IMR-90 (cell line): ENCODE data around the gene ESR1. TPM values are rescaled to one million over a fixed set of nuclear protein-coding genes. Genes with fewer than 3 reads are reported as not detected.

Experiments used
- ATAC-seq: fragments of 200-7000 bp; cut with Tn5 transposase; 2 replicates; pipeline ENCODE4 v1.9.1; 2020; ENCODE audit warnings: low read depth, mild to moderate bottlenecking, moderate library complexity
- BruUV-seq: library from RNA; stranded (reverse); fragments of 400-500 nt; replicated peaks from 2 replicates; lab custom pipeline; 2021; lab: Mats Ljungman, UMichigan
- CTCF ChIA-PET: fragments of 300-600 bp; formaldehyde crosslinking; extraction: SDS; loops from one replicate; lab custom pipeline; 2021; ENCODE audit warnings: antibody characterized with exemption; lab: Yijun Ruan, JAX
- POLR2A ChIA-PET: fragments of 300-600 bp; sonication (Branson Sonifier 250); formaldehyde crosslinking; loops from one replicate; lab custom pipeline; 2022; ENCODE audit warnings: antibody characterized with exemption; ENCODE audit not compliant: unreplicated experiment; lab: Charles Lee
- DNase-seq: peaks from one replicate; pipeline ENCODE4 v3.0.0; 2013
- H2AFZ ChIP-seq: replicated peaks from 2 replicates; pipeline ENCODE3; 2013; ENCODE audit warnings: low read length, mild to moderate bottlenecking; ENCODE audit not compliant: poor library complexity
- H2AK5ac ChIP-seq: 2 replicates; pipeline ENCODE4 v1.6.1; 2013; ENCODE audit warnings: low read depth, low read length, inconsistent platforms
- H2AK9ac ChIP-seq: replicated peaks from 2 replicates; pipeline ENCODE3; 2013; ENCODE audit warnings: mild to moderate bottlenecking, low read depth, low read length, moderate library complexity; ENCODE audit not compliant: poor library complexity
- H2BK120ac ChIP-seq: 2 replicates; pipeline ENCODE4 v1.6.1; 2013; ENCODE audit warnings: low read depth, low read length, inconsistent platforms
- H2BK15ac ChIP-seq: 3 replicates; pipeline ENCODE4 v1.6.1; 2013; ENCODE audit warnings: low read depth, low read length, inconsistent platforms
- H2BK20ac ChIP-seq: 2 replicates; pipeline ENCODE4 v1.6.1; 2013; ENCODE audit warnings: low read depth, mild to moderate bottlenecking, inconsistent platforms, low read length, moderate library complexity
- H2BK5ac ChIP-seq: 2 replicates; pipeline ENCODE4 v1.6.1; 2013; ENCODE audit warnings: mild to moderate bottlenecking, low read depth, low read length, inconsistent platforms; ENCODE audit not compliant: poor library complexity, severe bottlenecking
- H3K14ac ChIP-seq: replicated peaks from 2 replicates; pipeline ENCODE4 v1.6.1; 2013; ENCODE audit warnings: low read depth, low read length, inconsistent platforms
- H3K18ac ChIP-seq: 2 replicates; pipeline ENCODE4 v1.6.1; 2013; ENCODE audit warnings: low read depth, low read length, control low read depth
- H3K23ac ChIP-seq: 2 replicates; pipeline ENCODE4 v1.6.1; 2013; ENCODE audit warnings: low read depth, low read length, inconsistent platforms
- H3K27ac ChIP-seq: 2 replicates; pipeline ENCODE4 v1.5.1; 2013; ENCODE audit warnings: mild to moderate bottlenecking, control low read depth, low read length; ENCODE audit not compliant: insufficient read depth
- H3K27me3 ChIP-seq: 2 replicates; pipeline ENCODE4 v1.6.1; 2013; ENCODE audit warnings: low read length; ENCODE audit not compliant: control insufficient read depth, insufficient read depth
- H3K36me3 ChIP-seq: 2 replicates; pipeline ENCODE4 v1.6.1; 2013; ENCODE audit warnings: low read length, mixed read lengths; ENCODE audit not compliant: control insufficient read depth, insufficient read depth
- H3K4ac ChIP-seq: 2 replicates; pipeline ENCODE4 v1.6.1; 2013; ENCODE audit warnings: low read depth, low read length, inconsistent platforms
- H3K4me1 ChIP-seq: 2 replicates; pipeline ENCODE4 v1.6.1; 2013; ENCODE audit warnings: low read length, mixed read lengths; ENCODE audit not compliant: control insufficient read depth, insufficient read depth
- H3K4me2 ChIP-seq: 2 replicates; pipeline ENCODE4 v1.6.1; 2013; ENCODE audit warnings: low read depth, mild to moderate bottlenecking, control low read depth, low read length, moderate library complexity
- H3K4me3 ChIP-seq: 2 replicates; pipeline ENCODE4 v1.5.1; 2013; ENCODE audit warnings: low read depth, mild to moderate bottlenecking, control low read depth, low read length, moderate library complexity; ENCODE audit not compliant: insufficient read depth
- H3K56ac ChIP-seq: 2 replicates; pipeline ENCODE4 v1.6.1; 2013; ENCODE audit warnings: low read length, inconsistent platforms; ENCODE audit not compliant: insufficient read depth; ENCODE audit errors: extremely low read depth
- H3K79me1 ChIP-seq, 2 experiments: 2 replicates each; pipeline ENCODE4 v1.6.1; 2013; ENCODE audit warnings: low read length in 2 of 2, inconsistent platforms in 1 of 2, low read depth in 1 of 2
- H3K9ac ChIP-seq: 2 replicates; pipeline ENCODE4 v1.6.1; 2013; ENCODE audit warnings: low read depth, low read length, control low read depth
- H3K9me1 ChIP-seq: 2 replicates; pipeline ENCODE4 v1.6.1; 2013; ENCODE audit warnings: low read length, inconsistent platforms; ENCODE audit not compliant: insufficient read depth
- H3K9me3 ChIP-seq: 2 replicates; pipeline ENCODE4 v1.6.1; 2013; ENCODE audit warnings: low read length; ENCODE audit not compliant: control insufficient read depth, insufficient read depth
- H4K20me1 ChIP-seq: 2 replicates; pipeline ENCODE4 v1.6.1; 2013; ENCODE audit warnings: low read length, inconsistent platforms; ENCODE audit not compliant: insufficient read depth
- H4K5ac ChIP-seq: 2 replicates; pipeline ENCODE4 v1.6.1; 2013; ENCODE audit warnings: mild to moderate bottlenecking, low read depth, low read length, control low read depth
- H4K8ac ChIP-seq, 2 experiments: 2 replicates each; pipeline ENCODE4 v1.6.1; 2013; ENCODE audit warnings: low read depth in 2 of 2, low read length in 2 of 2, control low read depth in 1 of 2, inconsistent platforms in 1 of 2
- H4K91ac ChIP-seq: 2 replicates; pipeline ENCODE4 v1.6.1; 2013; ENCODE audit warnings: low read depth, low read length, inconsistent platforms; ENCODE audit not compliant: insufficient read depth
- CHD1 ChIP-seq: IDR thresholded peaks from 2 replicates; pipeline ENCODE4 v1.6.1; 2012; ENCODE audit warnings: low read depth, low read length, improper control_type of control experiment
- CTCF ChIP-seq: conservative IDR thresholded peaks from 2 replicates; pipeline ENCODE4 v1.5.1; 2012; ENCODE audit warnings: mild to moderate bottlenecking, low read depth, low read length, improper control_type of control experiment
- ELK1 ChIP-seq: fragments of 150-350 bp; IDR thresholded peaks from 2 replicates; pipeline ENCODE4 v1.6.1; 2016; ENCODE audit warnings: low read depth, mild to moderate bottlenecking, low read length, moderate library complexity, borderline replicate concordance
- MAFK ChIP-seq: IDR thresholded peaks from 2 replicates; pipeline ENCODE4 v1.6.1; 2012; ENCODE audit warnings: low read depth, low read length, improper control_type of control experiment
- MXI1 ChIP-seq: IDR thresholded peaks from 2 replicates; pipeline ENCODE4 v1.6.1; 2012; ENCODE audit warnings: low read depth, mild to moderate bottlenecking, low read length, moderate library complexity, borderline replicate concordance
- NFE2L2 ChIP-seq: fragments of 150-350 bp; IDR thresholded peaks from 2 replicates; pipeline ENCODE4 v1.6.1; 2016; ENCODE audit warnings: low read depth, mild to moderate bottlenecking, low read length
- POLR2A ChIP-seq: IDR thresholded peaks from 2 replicates; pipeline ENCODE4 v1.6.1; 2012; ENCODE audit warnings: mild to moderate bottlenecking, low read depth, low read length
- RAD21 ChIP-seq: IDR thresholded peaks from 2 replicates; pipeline ENCODE4 v1.6.1; 2012; ENCODE audit warnings: low read length, improper control_type of control experiment
- RCOR1 ChIP-seq: IDR thresholded peaks from 2 replicates; pipeline ENCODE4 v1.6.1; 2012; ENCODE audit warnings: mild to moderate bottlenecking, low read length, improper control_type of control experiment; ENCODE audit not compliant: insufficient replicate concordance
- RFX5 ChIP-seq: IDR thresholded peaks from 2 replicates; pipeline ENCODE4 v1.8.0; 2012; ENCODE audit warnings: low read depth, mild to moderate bottlenecking, low read length, moderate library complexity
- SMC3 ChIP-seq: fragments of 150-350 bp; IDR thresholded peaks from 2 replicates; pipeline ENCODE4 v1.6.1; 2016; ENCODE audit warnings: low read depth, mild to moderate bottlenecking, antibody characterized with exemption, low read length, moderate library complexity
- WGBS, 2 experiments: methylation state at CpG; one replicate each; pipeline versions ENCODE4 v1.1.5 to v1.1.7; 2013; ENCODE audit warnings: missing lambda C conversion rate in 2 of 2; ENCODE audit not compliant: insufficient read length in 1 of 2; ENCODE audit errors: extremely low coverage in 2 of 2; 5-methylcytosine and 5-hydroxymethylcytosine counted together
- dilution Hi-C: fragments of 300-500 bp; cut with HindIII; formaldehyde crosslinking; loops from one replicate; pipeline ENCODE4 v1.14.3; 2018; ENCODE audit warnings: low sequenced_read_pairs; ENCODE audit not compliant: unreplicated experiment
- in situ Hi-C: fragments of 300-500 bp; cut with MboI; formaldehyde crosslinking; loops from 3 replicates; pipeline ENCODE4 v1.14.3; 2019; ENCODE audit warnings: low sequenced_read_pairs, inconsistent platforms, mixed read lengths
- intact Hi-C: fragments of 100-400 bp; cut with micrococcal nuclease; formaldehyde crosslinking; loops from 2 replicates; pipeline ENCODE4 v1.10.0; 2022
- polyA plus RNA-seq, 3 experiments: library from polyadenylated mRNA; depleted of rRNA; stranded (reverse); fragments of >200 nt; gene quantifications; 2 replicates each; pipeline ENCODE4 v1.2.3, GENCODE V29; 2012; ENCODE audit warnings: low replicate concordance in 1 of 3
- total RNA-seq: library from RNA; depleted of rRNA; stranded (reverse); fragments of >200 nt; gene quantifications from 2 replicates; pipeline ENCODE4 v1.2.3, GENCODE V29; 2012
- TF ChIP-seq, protein P1 (sequence below): fragments of 150-350 bp; IDR thresholded peaks from 2 replicates; pipeline ENCODE4 v1.6.1; 2017; ENCODE audit warnings: mild to moderate bottlenecking, antibody characterized with exemption, low read length, low read depth

Gene ESR1
- total and polyA plus RNA-seq, 2 of the 4 experiments (the other 2 are of a cell fraction), result not detected

DNA sequence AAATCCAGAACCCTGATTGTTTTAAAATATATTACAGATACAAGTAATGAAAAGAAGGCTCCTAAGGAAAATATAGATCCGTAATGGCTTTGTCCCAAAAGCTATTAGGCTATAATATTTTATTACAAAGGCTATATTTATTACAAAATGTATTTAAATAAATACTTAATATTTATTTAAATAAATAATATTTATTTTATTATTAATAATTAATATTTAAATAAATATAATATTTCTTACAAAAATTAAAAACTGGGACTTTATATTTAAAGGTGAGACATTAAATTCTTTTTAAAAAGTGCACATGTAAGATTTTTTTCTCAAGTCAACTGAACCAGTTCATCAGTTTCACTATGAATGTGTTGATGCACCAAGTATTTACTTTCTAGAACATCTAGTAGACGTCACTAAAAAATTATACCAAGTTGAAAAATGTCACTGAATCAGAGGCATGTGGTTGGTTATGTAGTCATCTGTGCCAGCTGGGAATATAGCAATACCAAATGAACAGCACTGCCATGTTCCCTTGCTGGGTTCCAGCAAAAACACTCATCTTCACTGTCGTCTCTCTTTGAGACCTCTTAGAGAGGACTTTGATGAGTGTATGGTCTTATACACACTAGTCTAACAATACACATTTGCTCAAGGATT, 278.9 kb downstream of the ESR1 start:
- Histone ChIP-seq H2BK15ac (no peak overlapping the region), H3K56ac (no peak overlapping the region), H3K23ac (no peak overlapping the region; the same call in 1 of the 2 replicates), H2BK5ac (no peak overlapping the region), H3K18ac (no peak overlapping the region), H3K4me3 (no peak overlapping the region), H3K9ac (no peak overlapping the region), H3K4me2 (no peak overlapping the region), H3K9me3 (no peaks in the 10 kb centered on the region), H3K14ac (no peak overlapping the region; the same call in 1 of the 2 replicates), H3K9me1 (peaks cover 10% of the 10 kb centered on the region; the same call in 1 of the 2 replicates), H4K20me1 (no peaks in the 10 kb centered on the region), H3K4me1 (peaks cover 4% of the 10 kb centered on the region; the same call in 1 of the 2 replicates), H2BK120ac (no peak overlapping the region), H3K27me3 (no peaks in the 10 kb centered on the region), H2BK20ac (no peak overlapping the region), H3K79me1 (no peaks in the 10 kb centered on the region), H3K4ac (no peak overlapping the region), H4K91ac (no peak overlapping the region), H2AFZ (no peak overlapping the region), H3K27ac (no peak overlapping the region), H2AK5ac (no peak overlapping the region), H3K36me3 (no peaks in the 10 kb centered on the region), H4K8ac (no peak overlapping the region), H4K5ac (no peak overlapping the region), H2AK9ac (no peak overlapping the region)
- no peak for ATAC-seq
- no CpG with 5 or more reads among the region's 3 CpGs for WGBS, 2 experiments
- ChIA-PET POLR2A (interaction anchor here (0.6 kb wide), 1 partner anchor 104 kb away, joined by 4 read pairs; no protein-coding TSS in a partner anchor), CTCF (interaction anchor here (0.6 kb wide), 1 partner anchor 24 kb away, joined by 3 read pairs; no protein-coding TSS in a partner anchor)
- TF ChIP-seq ELK1 (no peak), POLR2A (no peak), MXI1 (no peak), RFX5 (no peak), CHD1 (no peak), SMC3 (no peak), RAD21 (no peak), CTCF (no peak), RCOR1 (no peak), NFE2L2 (no peak), MAFK (no peak)
- TF ChIP-seq, protein P1, sequence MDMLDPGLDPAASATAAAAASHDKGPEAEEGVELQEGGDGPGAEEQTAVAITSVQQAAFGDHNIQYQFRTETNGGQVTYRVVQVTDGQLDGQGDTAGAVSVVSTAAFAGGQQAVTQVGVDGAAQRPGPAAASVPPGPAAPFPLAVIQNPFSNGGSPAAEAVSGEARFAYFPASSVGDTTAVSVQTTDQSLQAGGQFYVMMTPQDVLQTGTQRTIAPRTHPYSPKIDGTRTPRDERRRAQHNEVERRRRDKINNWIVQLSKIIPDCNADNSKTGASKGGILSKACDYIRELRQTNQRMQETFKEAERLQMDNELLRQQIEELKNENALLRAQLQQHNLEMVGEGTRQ, result no peak
- dilution Hi-C loops (no loop called here), intact Hi-C loops (no loop called here), in situ Hi-C loops (no loop called here)
- no peak for DNase-seq
- no TSS peak for BruUV-seq
